PFSK-1 (cell line): ENCODE data around the gene TTYH3.

Experiments used
- FOXP2 ChIP-seq: optimal IDR thresholded peaks from 2 replicates; pipeline ENCODE3; 2011; ENCODE audit warnings: borderline replicate concordance, control low read depth, inconsistent platforms; ENCODE audit not compliant: insufficient read depth; ENCODE audit errors: extremely low read length, extremely low read depth
- POLR2AphosphoS5 ChIP-seq: IDR thresholded peaks from 2 replicates; pipeline ENCODE4 v1.6.1; 2012; ENCODE audit warnings: low read depth, mild to moderate bottlenecking, control low read depth, low read length, moderate library complexity
- REST ChIP-seq, 2 experiments: IDR thresholded peaks; 2 replicates each; pipeline versions ENCODE4 v1.6.1 to v1.8.0; 2011 to 2012; ENCODE audit warnings: low read depth in 2 of 2, low read length in 2 of 2, control low read depth in 1 of 2, inconsistent platforms in 1 of 2, mild to moderate bottlenecking in 1 of 2, moderate library complexity in 1 of 2; ENCODE audit not compliant: insufficient read depth in 1 of 2
- SIN3A ChIP-seq: IDR thresholded peaks from 2 replicates; pipeline ENCODE4 v1.6.1; 2012; ENCODE audit warnings: mild to moderate bottlenecking, low read length, moderate library complexity, borderline replicate concordance; ENCODE audit not compliant: insufficient read depth
- TAF1 ChIP-seq: IDR thresholded peaks from 2 replicates; pipeline ENCODE4 v1.6.1; 2012; ENCODE audit warnings: low read length, control low read depth, borderline replicate concordance; ENCODE audit not compliant: insufficient read depth

The TTYH3 gene

GRCh38 chr7:2649991-2650390 is 18.2 kb downstream of the TTYH3 start:
- TF ChIP-seq FOXP2 (no peak), REST (IDR thresholded peaks at IDR 0.05; ENCODE audit: insufficient read depth in 1 of 2, low read depth in 2 of 2, low read length in 2 of 2) (no peak), SIN3A (no peak), POLR2AphosphoS5 (no peak), TAF1 (no peak)

GRCh38 chr7:2650451-2650850 is 18.7 kb downstream of the TTYH3 start:
- TF ChIP-seq SIN3A (no peak), FOXP2 (no peak), POLR2AphosphoS5 (no peak)

DNA sequence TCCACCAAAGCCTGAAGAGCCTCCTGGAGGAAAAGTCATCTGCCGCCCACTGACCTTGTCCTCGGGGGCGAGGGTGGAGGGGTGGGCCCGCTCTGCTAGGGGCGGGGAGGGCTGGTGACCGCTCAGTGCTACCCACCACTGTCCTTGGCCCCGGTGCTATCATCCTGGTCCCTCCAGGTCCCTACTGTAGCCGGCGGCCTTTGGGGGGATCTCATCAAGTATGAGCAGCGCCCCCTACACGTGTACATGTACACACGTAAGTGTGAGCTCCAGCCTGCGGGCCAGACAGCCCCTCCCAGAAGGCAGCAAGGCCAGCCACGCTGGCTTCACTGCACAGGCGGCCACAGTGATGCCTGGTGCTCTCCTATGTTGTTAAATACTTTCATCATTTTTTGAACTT is 19.6 kb downstream of the TTYH3 start:
- TF ChIP-seq REST (IDR thresholded peaks at IDR 0.05; ENCODE audit: insufficient read depth in 1 of 2, low read depth in 2 of 2, low read length in 2 of 2) (no peak), POLR2AphosphoS5 (no peak), TAF1 (no peak), FOXP2 (no peak), SIN3A (no peak)

- TF ChIP-seq SIN3A (no peak), TAF1 (no peak), POLR2AphosphoS5 (no peak), REST (IDR thresholded peaks at IDR 0.05; ENCODE audit: insufficient read depth in 1 of 2, low read depth in 2 of 2, low read length in 2 of 2) (no peak), FOXP2 (no peak)
Measured at GRCh38 chr7:2651847-2652735, 20.3 kb downstream of the TTYH3 start.

- TF ChIP-seq REST (IDR thresholded peaks at IDR 0.05; ENCODE audit: insufficient read depth in 1 of 2, low read depth in 2 of 2, low read length in 2 of 2) = no peak
- TF ChIP-seq FOXP2 = no peak
- no peak for TF ChIP-seq POLR2AphosphoS5
- no peak for TF ChIP-seq SIN3A
- no peak for TF ChIP-seq TAF1
Measured at GRCh38 chr7:2652736-2653060, 20.9 kb downstream of the TTYH3 start.
